Smooth muscle cell of the brain vasculature (primary cell): Measurements from ENCODE around the gene PTRHD1.

Experiments used
- DNase-seq: peaks from one replicate; pipeline ENCODE4 v3.0.0-alpha.2; 2012; ENCODE audit warnings: low read depth, low spot score

Gene PTRHD1

DNA sequence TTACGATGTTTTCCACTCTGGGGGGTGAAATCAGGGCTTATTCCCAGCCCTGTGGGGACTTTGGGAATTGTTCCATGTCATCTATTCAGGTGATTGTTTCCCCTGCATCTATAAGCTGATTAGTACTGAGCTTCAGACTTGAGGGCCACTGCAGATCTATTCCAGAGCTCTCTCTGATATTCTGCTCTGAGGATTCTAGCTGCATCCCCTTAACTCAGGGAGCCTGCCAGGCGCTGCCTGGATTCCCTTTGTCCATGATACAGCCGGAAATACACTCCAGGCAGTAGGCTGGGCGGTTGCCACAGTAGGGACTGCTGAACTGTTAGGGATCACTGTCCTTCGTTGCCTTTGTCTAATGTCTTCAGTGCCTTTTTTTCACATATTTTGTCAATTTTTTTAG lies 31.3 kb downstream of the PTRHD1 start:
- no peak for DNase-seq

GRCh38 chr2:24756789-24757188 lies 36.4 kb downstream of the PTRHD1 start:
- no peak for DNase-seq

- DNase-seq: no peak
Observed at GRCh38 chr2:24754985-24755705, 38.0 kb downstream of the PTRHD1 start.

GRCh38 chr2:24749069-24749691 lies 44.0 kb downstream of the PTRHD1 start:
- no peak for DNase-seq

- no peak for DNase-seq
Observed at GRCh38 chr2:24747299-24747698, 45.9 kb downstream of the PTRHD1 start.

DNA sequence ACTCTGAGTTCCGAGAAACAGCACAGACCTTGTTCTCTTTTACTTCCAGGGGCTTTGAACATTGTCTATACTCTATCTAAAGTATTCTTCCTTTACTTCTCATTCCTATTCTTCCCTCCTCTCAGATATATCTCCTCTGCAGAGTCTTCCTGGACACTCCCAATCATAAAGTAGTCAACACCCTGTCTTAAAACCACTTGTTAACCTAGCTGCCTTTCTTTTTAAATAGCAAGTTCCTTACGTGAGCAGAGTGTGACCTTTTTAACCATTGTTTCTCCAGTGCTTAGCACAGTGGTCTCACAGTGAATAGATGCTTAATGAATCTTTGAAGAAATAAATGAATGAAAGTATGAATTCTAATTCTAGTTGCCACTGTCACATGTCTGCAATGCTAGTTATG lies 47.4 kb downstream of the PTRHD1 start:
- DNase-seq: no peak

DNA sequence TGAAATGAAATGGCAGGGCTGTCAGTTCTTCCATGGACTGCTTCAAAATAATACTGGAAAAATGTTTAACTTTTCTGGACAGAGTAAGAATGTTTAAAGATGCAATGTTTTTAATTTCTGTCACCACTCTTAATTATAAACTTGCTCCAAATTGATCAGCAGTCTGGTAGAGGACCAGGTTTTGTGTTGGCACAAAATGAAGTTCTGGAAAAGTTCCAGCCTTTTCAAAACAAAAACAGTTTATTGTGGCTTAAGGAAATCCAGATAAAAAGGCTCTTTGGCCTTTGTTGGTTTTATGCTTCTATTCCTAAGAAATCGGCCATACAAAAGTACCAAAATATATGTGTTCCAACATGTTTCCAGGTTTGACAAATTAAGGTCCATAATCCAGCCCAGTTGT lies 48.8 kb downstream of the PTRHD1 start:
- DNase-seq: no peak

DNA sequence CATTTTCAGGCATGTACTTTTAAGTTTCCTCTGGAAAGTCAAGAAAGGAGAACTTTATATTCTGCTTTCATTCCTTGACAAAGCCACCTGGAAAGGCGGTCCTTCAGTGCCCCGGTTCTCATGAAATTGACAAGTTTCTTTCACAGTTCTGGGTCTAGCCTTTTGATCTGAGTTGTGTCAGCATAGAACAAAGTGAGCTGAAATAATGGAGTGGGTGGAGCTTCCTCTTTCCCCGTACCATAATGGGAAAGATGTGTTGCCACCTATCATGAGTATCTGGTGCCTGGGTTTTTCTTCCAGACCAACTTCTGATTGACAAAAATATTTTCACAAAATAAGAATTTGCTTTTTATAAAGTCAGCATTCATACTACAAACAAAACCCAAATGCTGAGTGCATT lies 49.3 kb downstream of the PTRHD1 start:
- DNase-seq: no peak

DNA sequence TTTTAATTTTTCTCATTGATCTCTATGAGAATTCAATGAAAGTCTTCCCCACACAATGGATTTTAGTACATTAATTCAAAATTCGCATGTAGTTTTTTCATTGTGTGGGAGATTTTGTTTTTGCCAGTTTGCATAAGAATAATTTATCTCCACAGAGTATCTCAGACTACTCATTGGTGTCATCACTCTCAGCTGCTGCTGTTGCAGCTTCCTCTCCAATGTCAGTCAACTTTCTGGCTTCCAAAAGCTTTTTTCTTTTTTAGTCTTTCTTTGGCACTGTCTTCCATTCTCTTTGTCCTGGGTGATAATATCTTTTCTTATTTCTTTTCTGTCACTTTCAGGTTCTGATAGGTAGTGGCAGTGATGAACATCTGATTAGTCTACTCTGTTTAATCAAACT lies 50.5 kb downstream of the PTRHD1 start:
- no peak for DNase-seq

DNA sequence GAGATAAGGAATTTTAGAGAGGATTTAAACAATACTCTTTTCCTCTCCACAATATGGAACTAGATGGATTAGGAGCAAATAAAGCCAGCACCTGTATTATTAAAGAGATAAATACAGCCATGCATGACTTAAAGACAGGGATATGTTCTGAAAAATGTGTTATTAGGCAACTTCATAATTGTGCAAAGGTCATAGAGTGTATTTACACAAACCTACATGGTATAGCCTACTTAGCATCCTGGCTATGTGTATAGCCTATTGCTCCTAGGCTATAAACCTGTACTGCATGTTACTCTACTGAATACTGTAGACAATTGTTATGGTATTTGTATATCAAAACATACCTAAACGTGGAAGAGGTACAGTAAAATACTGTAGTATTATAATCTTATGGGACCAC lies 53.0 kb downstream of the PTRHD1 start:
- DNase-seq: no peak
